ENCODE measurements around the gene RHOC. TPM values are rescaled to one million over a fixed set of nuclear protein-coding genes. Genes with fewer than 3 reads are reported as not detected.

RHOC gene
- total RNA-seq, 1 experiment from 2014 or later: 405 TPM

DNA sequence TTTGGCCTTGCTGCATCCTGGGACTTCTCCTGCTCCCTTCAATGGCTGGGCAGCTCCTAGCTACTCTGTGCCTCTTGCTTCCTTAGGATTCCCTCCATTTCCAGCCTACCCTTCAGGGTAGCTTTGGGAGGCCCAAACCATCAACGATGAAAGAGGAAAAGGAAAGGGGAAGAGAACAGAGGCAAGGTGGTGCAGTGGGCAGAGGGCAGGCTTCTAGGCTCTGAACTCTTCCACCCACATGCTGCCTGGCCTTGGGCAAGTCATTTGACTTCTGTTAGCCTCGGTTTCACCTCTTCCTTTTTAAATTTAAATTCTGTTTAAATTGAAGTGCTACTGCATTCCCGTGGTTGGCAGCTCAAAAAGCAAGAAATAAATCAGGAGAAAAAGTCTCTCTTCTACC is 13.9 kb upstream of the RHOC start:
- intact Hi-C loops (cut with micrococcal nuclease): no loop called here
- ChIA-PET CTCF (no interaction called here), POLR2A (ENCODE audit: unreplicated experiment) (no interaction called here)
- H3K4me1 ChIP-seq (ENCODE audit: insufficient read depth, low read length): peaks cover 3% of the 10 kb centered on the region; the same call in 1 of the 2 replicates
- H3K79me2 ChIP-seq (ENCODE audit: low read length): no peaks in the 10 kb centered on the region
- DNase-seq (no peak), ATAC-seq (no peak)
- H3K4me2 ChIP-seq (ENCODE audit: low read length): no peak overlapping the region
- BruUV-seq (replicated peaks): no TSS peak
- no peaks in the 10 kb centered on the region for H3K9me2 ChIP-seq (replicated peaks; ENCODE audit: low read length)
- H3K27ac ChIP-seq (ENCODE audit: low read length): no peak overlapping the region
- H3K9me3 ChIP-seq (ENCODE audit: low read length): no peaks in the 10 kb centered on the region
- no peak overlapping the region for H3K4me3 ChIP-seq (ENCODE audit: low read length)
- no peak overlapping the region for H2AFZ ChIP-seq (ENCODE audit: low read length)
- no peak overlapping the region for H3K9ac ChIP-seq (ENCODE audit: low read length)
- no peaks in the 10 kb centered on the region for H3K36me3 ChIP-seq (ENCODE audit: low read depth, low read length)
- H3F3A ChIP-seq (ENCODE audit: low read length, unreplicated experiment): no peaks in the 10 kb centered on the region
- H3K27me3 ChIP-seq (ENCODE audit: low read length): no peaks in the 10 kb centered on the region
- TF ChIP-seq, protein P1, sequence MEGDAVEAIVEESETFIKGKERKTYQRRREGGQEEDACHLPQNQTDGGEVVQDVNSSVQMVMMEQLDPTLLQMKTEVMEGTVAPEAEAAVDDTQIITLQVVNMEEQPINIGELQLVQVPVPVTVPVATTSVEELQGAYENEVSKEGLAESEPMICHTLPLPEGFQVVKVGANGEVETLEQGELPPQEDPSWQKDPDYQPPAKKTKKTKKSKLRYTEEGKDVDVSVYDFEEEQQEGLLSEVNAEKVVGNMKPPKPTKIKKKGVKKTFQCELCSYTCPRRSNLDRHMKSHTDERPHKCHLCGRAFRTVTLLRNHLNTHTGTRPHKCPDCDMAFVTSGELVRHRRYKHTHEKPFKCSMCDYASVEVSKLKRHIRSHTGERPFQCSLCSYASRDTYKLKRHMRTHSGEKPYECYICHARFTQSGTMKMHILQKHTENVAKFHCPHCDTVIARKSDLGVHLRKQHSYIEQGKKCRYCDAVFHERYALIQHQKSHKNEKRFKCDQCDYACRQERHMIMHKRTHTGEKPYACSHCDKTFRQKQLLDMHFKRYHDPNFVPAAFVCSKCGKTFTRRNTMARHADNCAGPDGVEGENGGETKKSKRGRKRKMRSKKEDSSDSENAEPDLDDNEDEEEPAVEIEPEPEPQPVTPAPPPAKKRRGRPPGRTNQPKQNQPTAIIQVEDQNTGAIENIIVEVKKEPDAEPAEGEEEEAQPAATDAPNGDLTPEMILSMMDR (conservative IDR thresholded peaks at IDR 0.05; ENCODE audit: low read depth, low read length): no peak
- no peak for TF ChIP-seq EZH2phosphoT487 (IDR thresholded peaks at IDR 0.05; ENCODE audit: borderline replicate concordance, low read length)
- TF ChIP-seq EZH2 (IDR thresholded peaks at IDR 0.05; ENCODE audit: low read length, unreplicated experiment): no peak
- no peaks in the 10 kb centered on the region for H4K20me1 ChIP-seq (ENCODE audit: low read length)

- H3K9ac ChIP-seq (ENCODE audit: low read length): no peak overlapping the region
- TF ChIP-seq EZH2phosphoT487 (IDR thresholded peaks at IDR 0.05; ENCODE audit: borderline replicate concordance, low read length) (no peak), EZH2 (IDR thresholded peaks at IDR 0.05; ENCODE audit: low read length, unreplicated experiment) (no peak)
- TF ChIP-seq, protein P1 (conservative IDR thresholded peaks at IDR 0.05; ENCODE audit: low read depth, low read length): no peak
- no TSS peak for BruUV-seq (replicated peaks)
- no peaks in the 10 kb centered on the region for H4K20me1 ChIP-seq (ENCODE audit: low read length)
- H3K79me2 ChIP-seq (ENCODE audit: low read length): no peaks in the 10 kb centered on the region
- no peaks in the 10 kb centered on the region for H3K9me3 ChIP-seq (ENCODE audit: low read length)
- H3F3A ChIP-seq (ENCODE audit: low read length, unreplicated experiment): no peaks in the 10 kb centered on the region
- ChIA-PET POLR2A (ENCODE audit: unreplicated experiment) (no interaction called here), CTCF (no interaction called here)
- no peak overlapping the region for H3K27ac ChIP-seq (ENCODE audit: low read length)
- peaks cover 5% of the 10 kb centered on the region; the same call in 1 of the 2 replicates for H3K4me1 ChIP-seq (ENCODE audit: insufficient read depth, low read length)
- no peaks in the 10 kb centered on the region for H3K36me3 ChIP-seq (ENCODE audit: low read depth, low read length)
- intact Hi-C loops (cut with micrococcal nuclease): loop anchor here (5.0 kb wide), 3 partner anchors 148 to 958 kb away; partner anchors contain the start of gene SLC16A1
- ATAC-seq (no peak), DNase-seq (no peak)
- no peaks in the 10 kb centered on the region for H3K27me3 ChIP-seq (ENCODE audit: low read length)
- H3K4me3 ChIP-seq (ENCODE audit: low read length): no peak overlapping the region
- H2AFZ ChIP-seq (ENCODE audit: low read length): no peak overlapping the region
- H3K4me2 ChIP-seq (ENCODE audit: low read length): no peak overlapping the region
- no peaks in the 10 kb centered on the region for H3K9me2 ChIP-seq (replicated peaks; ENCODE audit: low read length)
Measured at GRCh38 chr1:112719706-112720105, 12.8 kb upstream of the RHOC start.

DNA sequence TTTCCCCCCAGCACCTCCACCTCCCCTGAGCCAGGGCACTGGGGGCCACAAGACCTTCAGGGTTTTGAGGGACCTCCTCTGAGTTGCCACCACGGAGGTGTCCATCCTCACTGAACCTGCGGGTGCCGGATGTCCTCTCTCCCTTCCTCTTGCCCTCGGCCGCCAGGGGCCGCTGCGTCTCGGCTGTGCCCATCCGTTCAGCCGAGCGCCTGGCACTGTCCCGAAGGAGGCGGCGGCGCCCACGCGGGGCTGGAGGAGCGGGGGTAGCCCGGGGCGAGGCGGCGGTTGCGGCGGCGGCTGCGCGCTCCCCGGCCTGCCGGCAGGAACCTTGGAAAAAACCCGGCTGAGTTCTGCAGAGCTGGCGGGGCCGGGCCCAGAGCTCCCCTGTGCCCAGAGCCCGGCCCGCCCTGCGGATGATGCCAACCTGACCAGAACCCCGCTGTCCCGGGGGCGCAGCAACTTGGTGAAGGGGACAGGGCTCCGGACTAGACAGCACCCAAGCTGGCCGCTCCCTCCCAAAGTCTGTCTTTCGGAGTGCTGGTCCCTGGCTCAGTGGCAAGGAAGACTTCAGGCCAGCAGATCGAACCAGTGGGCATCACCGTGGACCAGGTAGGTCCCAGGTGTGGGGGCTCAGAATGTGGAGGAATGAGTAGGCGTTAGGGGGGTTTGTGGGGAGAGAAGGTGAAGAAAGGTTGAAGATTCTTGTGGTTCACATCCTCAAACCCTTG is 11.9 kb upstream of the RHOC start:
- no peak for TF ChIP-seq EZH2 (IDR thresholded peaks at IDR 0.05; ENCODE audit: low read length, unreplicated experiment)
- TF ChIP-seq EZH2phosphoT487 (IDR thresholded peaks at IDR 0.05; ENCODE audit: borderline replicate concordance, low read length): no peak
- TF ChIP-seq, protein P1 (conservative IDR thresholded peaks at IDR 0.05; ENCODE audit: low read depth, low read length): peak; percentile 87
- POLR2A ChIA-PET (ENCODE audit: unreplicated experiment): no interaction called here
- H3K9me3 ChIP-seq (ENCODE audit: low read length): no peaks in the 10 kb centered on the region
- BruUV-seq (replicated peaks): no TSS peak
- peak; percentile 84 for DNase-seq
- CTCF ChIA-PET: interaction anchor here (1.0 to 1.4 kb wide), 2 partner anchors 86 to 101 kb away, joined by 3 read pairs; no protein-coding TSS in a partner anchor
- H3K4me2 ChIP-seq (ENCODE audit: low read length): peak overlapping the region; percentile 82
- peak overlapping the region; percentile 55 for H3K4me3 ChIP-seq (ENCODE audit: low read length)
- no peaks in the 10 kb centered on the region for H3K9me2 ChIP-seq (replicated peaks; ENCODE audit: low read length)
- H4K20me1 ChIP-seq (ENCODE audit: low read length): no peaks in the 10 kb centered on the region
- no peaks in the 10 kb centered on the region for H3K79me2 ChIP-seq (ENCODE audit: low read length)
- no peak overlapping the region for H3K27ac ChIP-seq (ENCODE audit: low read length)
- H3K27me3 ChIP-seq (ENCODE audit: low read length): no peaks in the 10 kb centered on the region
- peak; percentile 44 for ATAC-seq
- H3K4me1 ChIP-seq (ENCODE audit: insufficient read depth, low read length): peaks cover 13% of the 10 kb centered on the region; the same call in 1 of the 2 replicates
- peak overlapping the region; percentile 81 for H2AFZ ChIP-seq (ENCODE audit: low read length)
- H3K36me3 ChIP-seq (ENCODE audit: low read depth, low read length): no peaks in the 10 kb centered on the region
- intact Hi-C loops (cut with micrococcal nuclease): loop anchor here (5.0 kb wide), 3 partner anchors 148 to 958 kb away; partner anchors contain the start of gene SLC16A1
- H3F3A ChIP-seq (ENCODE audit: low read length, unreplicated experiment): no peaks in the 10 kb centered on the region
- peak overlapping the region; percentile 8; the same call in 1 of the 2 replicates for H3K9ac ChIP-seq (ENCODE audit: low read length)
